Measurements from ENCODE around the gene KIAA2012.

- no peak for TF ChIP-seq PRDM1 (tag by site-specific recombination; IDR thresholded peaks at IDR 0.05)
- TF ChIP-seq AEBP2 (tag by site-specific recombination; IDR thresholded peaks at IDR 0.05; ENCODE audit: borderline replicate concordance): no peak
- TF ChIP-seq CTCF (tag by site-specific recombination; IDR thresholded peaks at IDR 0.05): no peak
Measured at GRCh38 chr2:202251494-202251893, 178.4 kb downstream of the KIAA2012 start.
